Bronchial epithelial cell (primary cell): ENCODE measurements around the gene FMNL3. TPM values are rescaled to one million over a fixed set of nuclear protein-coding genes. Genes with fewer than 3 reads are reported as not detected.
A peak's percentile ranks its signal among the peaks of the same experiment; 100 is the strongest.

Experiments
- DNase-seq: peaks from one replicate; pipeline ENCODE4 v3.0.0-alpha.2; 2010; ENCODE audit warnings: low read depth
- FAIRE-seq: peaks from 2 replicates; lab custom pipeline; 2011; peaks lifted over from hg19 to GRCh38; lab: Jason Lieb, UNC
- H3K27me3 ChIP-seq: 2 replicates; pipeline ENCODE4 v1.5.1; 2011; ENCODE audit warnings: low read length; ENCODE audit not compliant: control insufficient read depth, insufficient read depth
- H3K36me3 ChIP-seq: 2 replicates; pipeline ENCODE4 v1.5.1; 2011; ENCODE audit warnings: low read length; ENCODE audit not compliant: control insufficient read depth, insufficient read depth
- H3K4me3 ChIP-seq: 2 replicates; pipeline ENCODE4 v1.5.1; 2011; ENCODE audit warnings: mild to moderate bottlenecking, low read depth, low read length, control low read depth
- total RNA-seq: library from RNA; depleted of rRNA; stranded (reverse); fragments of >200 nt; gene quantifications from 2 replicates; pipeline ENCODE4 v1.2.1, GENCODE V29; 2014
- TF ChIP-seq, protein P1 (sequence below): IDR thresholded peaks from 2 replicates; pipeline ENCODE4 v1.5.1; 2011; ENCODE audit warnings: mild to moderate bottlenecking, moderate library complexity, low read length, control low read depth, inconsistent platforms; ENCODE audit not compliant: insufficient read depth, severe bottlenecking

FMNL3 gene
- total RNA-seq, 1 donor from 2014 or later, result 2.6 TPM

GRCh38 chr12:49636979-49637755, 70.0 kb downstream of the FMNL3 start:
- FAIRE-seq (no peak), DNase-seq (peak; percentile 60)
- H3K27me3 ChIP-seq, result no peaks in the 10 kb centered on the region
- peaks cover 8% of the 10 kb centered on the region for H3K36me3 ChIP-seq
- TF ChIP-seq, protein P1, sequence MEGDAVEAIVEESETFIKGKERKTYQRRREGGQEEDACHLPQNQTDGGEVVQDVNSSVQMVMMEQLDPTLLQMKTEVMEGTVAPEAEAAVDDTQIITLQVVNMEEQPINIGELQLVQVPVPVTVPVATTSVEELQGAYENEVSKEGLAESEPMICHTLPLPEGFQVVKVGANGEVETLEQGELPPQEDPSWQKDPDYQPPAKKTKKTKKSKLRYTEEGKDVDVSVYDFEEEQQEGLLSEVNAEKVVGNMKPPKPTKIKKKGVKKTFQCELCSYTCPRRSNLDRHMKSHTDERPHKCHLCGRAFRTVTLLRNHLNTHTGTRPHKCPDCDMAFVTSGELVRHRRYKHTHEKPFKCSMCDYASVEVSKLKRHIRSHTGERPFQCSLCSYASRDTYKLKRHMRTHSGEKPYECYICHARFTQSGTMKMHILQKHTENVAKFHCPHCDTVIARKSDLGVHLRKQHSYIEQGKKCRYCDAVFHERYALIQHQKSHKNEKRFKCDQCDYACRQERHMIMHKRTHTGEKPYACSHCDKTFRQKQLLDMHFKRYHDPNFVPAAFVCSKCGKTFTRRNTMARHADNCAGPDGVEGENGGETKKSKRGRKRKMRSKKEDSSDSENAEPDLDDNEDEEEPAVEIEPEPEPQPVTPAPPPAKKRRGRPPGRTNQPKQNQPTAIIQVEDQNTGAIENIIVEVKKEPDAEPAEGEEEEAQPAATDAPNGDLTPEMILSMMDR, result peak; percentile 76
- no peak overlapping the region for H3K4me3 ChIP-seq

DNA sequence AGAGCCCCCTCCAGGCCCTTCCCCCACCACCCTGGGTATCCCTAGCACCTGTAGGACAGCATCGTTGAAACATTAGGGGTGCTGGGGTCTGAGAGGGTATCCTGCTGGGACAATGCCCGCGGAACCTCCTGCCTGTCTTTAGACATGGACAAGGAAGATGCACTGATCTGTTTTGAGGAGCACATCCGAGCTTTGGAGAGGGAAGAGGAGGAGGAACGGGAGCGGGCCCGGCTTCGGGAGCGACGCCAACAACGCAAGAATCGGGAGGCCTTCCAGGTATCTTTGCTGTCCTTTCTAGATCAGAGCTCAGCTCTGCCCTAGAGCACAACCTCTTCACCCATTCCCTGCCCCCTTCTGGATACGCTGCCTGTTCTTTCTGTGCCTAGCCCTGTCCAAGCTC, 70.6 kb downstream of the FMNL3 start:
- Histone ChIP-seq H3K36me3 (peaks cover 7% of the 10 kb centered on the region), H3K4me3 (no peak overlapping the region), H3K27me3 (no peaks in the 10 kb centered on the region)
- DNase-seq (no peak), FAIRE-seq (no peak)
- TF ChIP-seq, protein P1, result no peak

DNA sequence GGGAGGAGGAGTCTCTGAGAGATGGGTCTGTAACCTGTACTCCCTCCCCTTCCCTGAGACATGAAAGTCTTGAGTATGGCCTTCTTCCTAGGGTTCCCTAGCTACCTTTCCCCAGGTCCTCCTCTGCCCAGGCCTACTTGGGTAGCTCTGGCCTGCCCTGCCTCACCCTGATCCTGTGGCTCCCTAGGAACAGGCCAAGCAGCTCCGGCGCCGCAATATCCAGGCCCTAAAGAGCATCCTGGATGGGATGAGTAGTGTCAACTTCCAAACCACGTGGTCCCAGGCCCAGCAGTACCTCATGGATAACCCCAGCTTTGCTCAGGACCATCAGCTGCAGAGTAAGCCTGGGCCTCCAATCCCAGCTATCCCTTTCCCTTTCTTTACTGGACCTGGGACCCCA, 71.5 kb downstream of the FMNL3 start:
- DNase-seq, result no peak
- TF ChIP-seq, protein P1, result no peak
- Histone ChIP-seq H3K36me3 (peaks cover 7% of the 10 kb centered on the region), H3K27me3 (no peaks in the 10 kb centered on the region), H3K4me3 (no peak overlapping the region)
- FAIRE-seq, result no peak

DNA sequence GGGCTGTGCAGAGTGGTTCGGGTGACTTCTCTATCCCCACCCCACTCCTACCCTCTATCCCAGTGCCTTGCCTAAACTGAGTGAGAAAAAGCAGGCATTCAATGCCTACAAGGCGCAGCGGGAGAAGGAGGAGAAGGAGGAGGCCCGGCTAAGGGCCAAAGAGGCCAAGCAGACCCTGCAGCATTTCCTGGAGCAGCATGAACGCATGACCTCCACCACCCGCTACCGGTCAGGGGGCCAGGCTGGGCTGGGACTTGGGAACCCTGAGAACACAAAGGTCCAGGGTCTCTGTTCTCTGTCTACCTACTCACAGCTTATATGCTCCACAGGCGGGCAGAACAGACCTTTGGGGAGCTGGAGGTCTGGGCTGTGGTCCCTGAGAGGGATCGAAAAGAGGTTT, 72.2 kb downstream of the FMNL3 start:
- H3K4me3 ChIP-seq, result no peak overlapping the region
- FAIRE-seq (no peak), DNase-seq (no peak)
- TF ChIP-seq, protein P1, result no peak
- H3K27me3 ChIP-seq, result no peaks in the 10 kb centered on the region
- peaks cover 5% of the 10 kb centered on the region for H3K36me3 ChIP-seq

DNA sequence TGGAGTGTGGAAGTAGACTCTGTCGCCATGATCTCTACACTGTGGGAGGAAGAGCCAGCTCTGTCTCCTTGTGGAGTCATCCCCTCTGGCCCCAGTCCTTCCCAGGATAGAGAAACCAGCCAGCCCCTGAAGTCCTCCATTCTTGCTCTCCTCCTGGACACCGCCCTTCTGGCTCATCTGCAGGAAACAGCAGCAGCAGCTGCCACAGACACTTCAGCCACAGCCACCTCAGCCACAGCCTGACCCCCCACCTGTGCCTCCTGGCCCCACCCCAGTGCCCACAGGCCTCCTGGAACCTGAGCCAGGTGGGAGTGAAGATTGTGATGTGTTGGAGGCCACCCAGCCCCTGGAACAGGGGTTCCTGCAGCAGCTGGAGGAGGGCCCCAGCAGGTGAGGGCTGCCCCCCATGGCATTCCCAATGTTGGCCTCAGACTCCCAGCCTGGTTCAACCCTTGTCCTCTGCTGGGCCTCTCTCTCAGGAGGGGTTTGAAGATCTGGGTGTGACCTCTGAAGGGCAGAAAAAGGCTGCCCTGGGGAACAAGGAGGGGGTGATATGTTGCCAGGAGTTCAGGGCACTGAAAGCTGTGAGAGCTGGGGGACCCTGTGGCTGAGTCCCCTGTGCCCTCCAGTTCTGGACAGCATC, 73.4 kb downstream of the FMNL3 start:
- peaks cover 5% of the 10 kb centered on the region for H3K36me3 ChIP-seq
- H3K4me3 ChIP-seq, result no peak overlapping the region
- TF ChIP-seq, protein P1, result no peak
- no peak for FAIRE-seq
- H3K27me3 ChIP-seq, result no peaks in the 10 kb centered on the region
- DNase-seq, result no peak
